SU-DHL-6 (cell line): ENCODE results near the gene CD6.

Experiments used
- CTCF ChIP-seq: fragments of 200-600 bp; sonication (generic); IDR thresholded peaks from one replicate; pipeline ENCODE4 v1.5.1; 2017; ENCODE audit warnings: antibody characterized with exemption, mild to moderate bottlenecking, low read length, moderate library complexity; ENCODE audit not compliant: insufficient read depth, poor library complexity, severe bottlenecking
- EZH2phosphoT487 ChIP-seq: fragments of 200-600 bp; sonication (generic), shearing (Covaris generic); conservative IDR thresholded peaks from 2 replicates; pipeline ENCODE4 v1.6.1; 2018; ENCODE audit warnings: mild to moderate bottlenecking, antibody characterized with exemption, low read length, moderate library complexity, mixed read lengths

GRCh38 chr11:60937144-60937527 lies 34.3 kb upstream of the CD6 start:
- no peak for TF ChIP-seq CTCF
- no peak for TF ChIP-seq EZH2phosphoT487
